HepG2 (cell line): ENCODE measurements around the gene DESI2. TPM values are rescaled to one million over a fixed set of nuclear protein-coding genes. Genes with fewer than 3 reads are reported as not detected.

Source experiments
- ATAC-seq: fragments of 200-7000 bp; cut with Tn5 transposase; 3 replicates; pipeline ENCODE4 v1.9.1; 2020; ENCODE audit warnings: mild to moderate bottlenecking, moderate library complexity
- BruUV-seq: library from RNA; stranded (reverse); fragments of 400-500 nt; replicated peaks from 2 replicates; lab custom pipeline; 2021; lab: Mats Ljungman, UMichigan
- CTCF ChIA-PET: fragments of 300-600 bp; formaldehyde crosslinking; extraction: SDS; loops from one replicate; lab custom pipeline; 2021; ENCODE audit warnings: low total read pairs, inconsistent platforms, low intra/inter-chr PET ratio; lab: Yijun Ruan, JAX
- POLR2A ChIA-PET: fragments of 350-600 bp; sonication (Branson Sonifier 250); formaldehyde crosslinking; loops from one replicate; lab custom pipeline; 2020; ENCODE audit warnings: antibody characterized with exemption, inconsistent platforms; lab: Yijun Ruan, JAX
- DNase-seq: peaks from one replicate; pipeline ENCODE4 v3.0.0-alpha.2; 2015; ENCODE audit warnings: low spot score
- FAIRE-seq: peaks from 3 replicates; lab custom pipeline; 2011; peaks lifted over from hg19 to GRCh38; lab: Jason Lieb, UNC
- H2AFZ ChIP-seq: one replicate; pipeline ENCODE4 v1.6.1; 2011; ENCODE audit warnings: low read length, inconsistent platforms
- H3K27ac ChIP-seq: fragments of 300-600 bp; 3 replicates; pipeline ENCODE4 v1.8.0; 2011; ENCODE audit warnings: mixed run types, mild to moderate bottlenecking, mixed read lengths, low read length, inconsistent platforms; ENCODE audit not compliant: insufficient read depth; ENCODE audit errors: extremely low read length
- H3K27me3 ChIP-seq, 2 experiments: fragments of 200-600 bp in 1 of 2; 2 replicates in 1 of 2; 3 replicates in 1 of 2; pipeline versions ENCODE4 v1.6.0 to v1.8.0; 2011; ENCODE audit warnings: low read length in 2 of 2, mild to moderate bottlenecking in 2 of 2, moderate library complexity in 2 of 2, inconsistent platforms in 1 of 2; ENCODE audit not compliant: insufficient read depth in 2 of 2, control insufficient read depth in 1 of 2
- H3K36me3 ChIP-seq, 2 experiments: fragments of 200-600 bp in 1 of 2; replicated peaks in 1 of 2; 2 replicates in 1 of 2; 3 replicates in 1 of 2; pipeline versions ENCODE4 v1.5.1 to v1.8.0; 2011; ENCODE audit warnings: low read length in 2 of 2, inconsistent platforms in 1 of 2; ENCODE audit not compliant: insufficient read depth in 2 of 2, control insufficient read depth in 1 of 2
- H3K4me1 ChIP-seq: 2 replicates; pipeline ENCODE4 v1.5.1; 2012; ENCODE audit warnings: low read length, inconsistent platforms; ENCODE audit not compliant: insufficient read depth
- H3K4me2 ChIP-seq: 2 replicates; pipeline ENCODE4 v1.6.0; 2011; ENCODE audit warnings: low read depth, low read length, inconsistent platforms
- H3K4me3 ChIP-seq, 3 experiments: fragments of 200-600 bp in 1 of 3; sonication (generic), shearing (Covaris generic) in 1 of 3; replicated peaks in 1 of 3; 2 replicates each; pipeline ENCODE4 v1.5.1; 2011 to 2016; ENCODE audit warnings: low read length in 3 of 3, inconsistent platforms in 2 of 3, low read depth in 2 of 3, mild to moderate bottlenecking in 2 of 3, control low read depth in 1 of 3, mixed read lengths in 1 of 3; ENCODE audit not compliant: insufficient read depth in 1 of 3
- H3K79me2 ChIP-seq: one replicate; pipeline ENCODE4 v1.6.1; 2011; ENCODE audit warnings: low read length, inconsistent platforms; ENCODE audit not compliant: insufficient read depth
- H3K9ac ChIP-seq: 2 replicates; pipeline ENCODE4 v1.6.0; 2011; ENCODE audit warnings: mild to moderate bottlenecking, low read depth, low read length, inconsistent platforms; ENCODE audit not compliant: insufficient read depth
- H3K9me3 ChIP-seq: 2 replicates; pipeline ENCODE4 v1.5.1; 2012; ENCODE audit warnings: mild to moderate bottlenecking, low read length
- H4K20me1 ChIP-seq: 2 replicates; pipeline ENCODE4 v1.6.0; 2011; ENCODE audit warnings: inconsistent platforms, mild to moderate bottlenecking, low read length, moderate library complexity; ENCODE audit not compliant: insufficient read depth
- ATF1 ChIP-seq: IDR thresholded peaks from 2 replicates; pipeline ENCODE4 v1.6.1; 2016; ENCODE audit warnings: mild to moderate bottlenecking, control low read depth
- HNRNPUL1 ChIP-seq: fragments of 200-400 bp; formaldehyde crosslinking; IDR thresholded peaks from 2 replicates; pipeline ENCODE4 v1.6.1; 2017; ENCODE audit warnings: low read depth, mild to moderate bottlenecking, low read length, moderate library complexity
- TP53 ChIP-seq: sonication (generic); formaldehyde crosslinking; conservative IDR thresholded peaks from 2 replicates; pipeline ENCODE4 v1.4.0; 2020; ENCODE audit warnings: missing genetic modification reagents
- ZBTB4 ChIP-seq: sonication (generic); formaldehyde crosslinking; IDR thresholded peaks from 2 replicates; pipeline ENCODE4 v1.4.0; 2020; ENCODE audit warnings: missing genetic modification reagents, mild to moderate bottlenecking, borderline replicate concordance
- ZFP36 ChIP-seq: fragments of 150-350 bp; IDR thresholded peaks from 2 replicates; pipeline ENCODE4 v1.6.1; 2018; ENCODE audit warnings: borderline replicate concordance, low read length, low read depth; ENCODE audit not compliant: partially characterized antibody
- ZNF253 ChIP-seq: sonication (generic); formaldehyde crosslinking; IDR thresholded peaks from 2 replicates; pipeline ENCODE4 v1.8.0; 2022; ENCODE audit warnings: mild to moderate bottlenecking, missing genetic modification reagents, borderline replicate concordance
- ZNF256 ChIP-seq: sonication (generic); formaldehyde crosslinking; conservative IDR thresholded peaks from 2 replicates; pipeline ENCODE4 v1.4.0; 2020; ENCODE audit warnings: missing genetic modification reagents
- ZNF362 ChIP-seq: sonication (generic); formaldehyde crosslinking; IDR thresholded peaks from 2 replicates; pipeline ENCODE4 v1.4.0; 2020; ENCODE audit warnings: missing genetic modification reagents, mild to moderate bottlenecking, borderline replicate concordance
- ZNF780A ChIP-seq: sonication (generic); formaldehyde crosslinking; IDR thresholded peaks from 2 replicates; pipeline ENCODE4 v1.8.0; 2022; ENCODE audit warnings: mild to moderate bottlenecking, missing genetic modification reagents, moderate library complexity
- WGBS: methylation state at CpG from one replicate; pipeline ENCODE4 v1.1.6; 2017; ENCODE audit warnings: low lambda C conversion rate; 5-methylcytosine and 5-hydroxymethylcytosine counted together
- in situ Hi-C: cut with HindIII; loops from 2 replicates; pipeline ENCODE4 v1.10.0; 2017; ENCODE audit warnings: low pct_unique_long_range_greater_than_20kb; ENCODE audit not compliant: extremely low pct_ligation_motif_present
- intact Hi-C: fragments of 100-400 bp; cut with micrococcal nuclease; formaldehyde crosslinking; loops from one replicate; pipeline ENCODE4 v1.10.0; 2022; ENCODE audit not compliant: unreplicated experiment
- polyA plus RNA-seq, 8 experiments: library from polyadenylated mRNA; depleted of rRNA in 3 of 8; stranded (reverse) in 7 of 8; unstranded in 1 of 8; fragments of >200 nt; fragmentation: Illumina TruSeq in 4 of 8; extraction: Trizol in 4 of 8; gene quantifications; 2 replicates each; pipeline versions ENCODE4 v1.2.1 to v1.2.3, GENCODE V29; 2011 to 2016; ENCODE audit warnings: low read depth in 4 of 8, missing spikeins in 1 of 8, mixed read lengths in 1 of 8; ENCODE audit not compliant: insufficient read depth in 1 of 8
- total RNA-seq, 5 experiments: library from RNA; depleted of rRNA; stranded (reverse); fragments of >200 nt; fragmentation: Illumina TruSeq; extraction: Trizol; gene quantifications; 2 replicates each; pipeline ENCODE4 v1.2.3, GENCODE V29; 2016; ENCODE audit warnings: low read depth in 1 of 5

DESI2 gene
- total and polyA plus RNA-seq, 2 of the 13 experiments (the other 11 are each of a cell fraction or from before 2014, with no cell fraction given): 23.1 to 42.2 TPM

GRCh38 chr1:244732851-244733450, 80.0 kb downstream of the DESI2 start (continued):
- TF ChIP-seq ZBTB4 (CRISPR knock-in tag) (no peak), HNRNPUL1 (no peak), ZNF253 (CRISPR knock-in tag) (no peak)
- TF ChIP-seq, all 625 proteins: peak for 0

- no peak for FAIRE-seq
Observed at GRCh38 chr1:244735404-244735803, 82.5 kb downstream of the DESI2 start.

More at GRCh38 chr1:244735404-244735803, 82.5 kb downstream of the DESI2 start:
- H3K9ac ChIP-seq: no peak overlapping the region
- no peak overlapping the region for H2AFZ ChIP-seq
- H3K79me2 ChIP-seq: no peaks in the 10 kb centered on the region
- intact Hi-C loops (no loop called here), in situ Hi-C loops (no loop called here)
- POLR2A ChIA-PET: no interaction called here
- no peak overlapping the region for H3K27ac ChIP-seq
- H3K4me3 ChIP-seq: no peak overlapping the region
- 93% methylated on average over 6 of the region's 6 CpGs for WGBS
- no peaks in the 10 kb centered on the region for H3K4me1 ChIP-seq
- no peak for ATAC-seq
- no TSS peak for BruUV-seq
- no peaks in the 10 kb centered on the region for H4K20me1 ChIP-seq
- TF ChIP-seq ATF1 (CRISPR knock-in tag) (no peak), ZNF780A (CRISPR knock-in tag) (peak; percentile 96), ZFP36 (peak; percentile 76), TP53 (CRISPR knock-in tag) (peak; percentile 98), ZNF362 (CRISPR knock-in tag) (no peak), ZNF256 (CRISPR knock-in tag) (no peak)
- no peaks in the 10 kb centered on the region for H3K36me3 ChIP-seq
- H3K9me3 ChIP-seq: peaks cover 13% of the 10 kb centered on the region; the same call in 1 of the 2 replicates
- DNase-seq: no peak
- no peak overlapping the region for H3K4me2 ChIP-seq
- peaks cover 0 to 16% of the 10 kb centered on the region in 2 experiments; a peak in 3 of 5 replicates for H3K27me3 ChIP-seq
- CTCF ChIA-PET: no interaction called here
